Left hindlimb (tissue), 1 donor: ENCODE measurements around the gene YIPF5.

ENCODE experiments used
- DNase-seq: peaks from one replicate; pipeline ENCODE4 v3.0.0-alpha.2; 2018

Gene YIPF5

DNA sequence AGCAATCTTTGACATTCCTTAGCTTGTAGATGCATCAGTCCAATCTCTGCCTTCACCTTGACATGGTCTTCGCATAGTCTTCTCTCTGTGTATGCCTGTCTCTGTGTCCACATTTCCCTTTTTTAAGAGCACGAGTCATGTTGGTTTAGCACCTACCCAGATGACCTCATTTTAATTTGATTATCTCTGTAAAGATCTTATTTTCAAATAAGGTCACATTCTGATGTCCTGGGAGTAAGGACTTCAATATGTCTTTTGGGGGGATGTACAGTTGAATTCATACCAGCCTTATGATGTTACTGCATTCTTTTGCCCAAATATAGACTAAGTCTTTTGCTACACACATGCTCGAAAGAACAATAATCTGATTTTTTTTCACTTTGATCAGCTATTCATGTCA is 7.1 kb upstream of the YIPF5 start:
- DNase-seq, result no peak

DNA sequence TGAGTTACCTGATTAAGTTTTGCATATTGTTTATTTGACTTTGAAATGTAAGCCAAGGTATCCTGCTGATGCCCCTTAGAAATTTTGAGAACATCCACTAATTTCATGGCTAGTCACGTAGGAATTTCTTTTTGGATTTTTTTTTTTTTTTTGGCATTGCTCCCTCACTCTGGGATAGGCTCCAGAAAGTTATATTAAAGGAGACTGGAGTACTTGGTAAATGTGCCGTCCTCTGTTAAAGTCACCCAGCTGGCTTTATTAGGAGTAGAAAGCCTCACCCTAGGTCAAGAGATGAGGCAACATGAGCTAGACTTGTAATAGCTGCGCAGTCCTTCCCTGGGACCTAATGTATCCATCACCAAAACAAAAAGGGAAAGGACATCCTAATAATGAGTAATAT is 3.3 kb upstream of the YIPF5 start:
- no peak for DNase-seq

DNA sequence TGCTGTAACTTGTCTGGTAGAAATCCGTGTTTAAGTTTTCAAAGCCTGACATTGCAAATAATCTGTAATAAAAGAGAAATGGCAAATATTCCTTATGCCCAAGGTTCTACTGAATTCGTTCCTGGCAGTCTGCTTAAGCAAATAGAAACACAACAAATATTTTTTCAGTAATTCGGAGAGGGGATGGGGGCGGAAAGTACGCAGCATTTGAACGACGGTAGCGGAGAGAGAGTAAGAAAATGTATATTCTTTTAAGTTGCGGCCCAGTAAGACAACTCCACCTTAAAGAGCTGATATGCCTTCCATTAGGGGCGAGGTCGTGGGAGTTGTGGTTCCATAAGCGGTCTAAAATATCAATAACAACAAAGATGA is 569 bp downstream of the YIPF5 start:
- DNase-seq, result no peak

DNA sequence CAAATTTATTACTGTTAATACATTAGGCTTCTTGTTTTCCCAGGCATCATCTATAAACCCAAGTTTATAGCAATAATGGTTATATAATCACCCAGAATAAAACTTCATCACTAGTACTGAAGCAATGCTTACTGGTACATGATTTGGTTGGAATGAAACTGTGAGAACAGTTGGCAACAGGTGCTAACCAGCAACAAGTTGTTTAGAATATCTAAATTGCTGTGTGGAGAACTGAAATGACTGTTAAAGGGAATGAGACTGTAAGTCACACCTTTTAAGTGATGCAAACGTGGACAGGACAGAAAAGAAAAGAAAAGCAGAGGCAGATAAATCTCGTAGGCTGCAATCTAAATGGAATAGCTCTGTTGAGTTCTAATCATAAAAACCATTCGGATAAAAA is 2.5 kb downstream of the YIPF5 start:
- DNase-seq, result no peak

DNA sequence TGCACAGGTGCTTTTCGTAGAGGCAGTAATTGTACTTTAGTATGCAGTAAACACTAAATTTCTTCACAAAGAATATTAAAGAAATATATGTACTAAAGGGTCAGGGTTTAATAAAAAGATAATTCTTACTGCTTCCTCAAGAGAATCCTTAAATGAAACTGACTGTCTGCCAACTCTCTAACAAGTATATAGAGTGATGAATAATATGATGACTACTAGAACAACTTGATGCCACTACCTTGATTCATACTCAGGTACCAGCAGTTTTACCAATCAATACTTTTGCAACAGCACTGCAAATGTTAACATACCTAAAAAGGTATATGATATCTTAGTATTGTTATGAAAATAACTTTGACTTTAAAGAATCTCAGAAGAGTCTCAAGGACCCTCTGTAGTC is 3.8 kb downstream of the YIPF5 start:
- DNase-seq, result no peak

DNA sequence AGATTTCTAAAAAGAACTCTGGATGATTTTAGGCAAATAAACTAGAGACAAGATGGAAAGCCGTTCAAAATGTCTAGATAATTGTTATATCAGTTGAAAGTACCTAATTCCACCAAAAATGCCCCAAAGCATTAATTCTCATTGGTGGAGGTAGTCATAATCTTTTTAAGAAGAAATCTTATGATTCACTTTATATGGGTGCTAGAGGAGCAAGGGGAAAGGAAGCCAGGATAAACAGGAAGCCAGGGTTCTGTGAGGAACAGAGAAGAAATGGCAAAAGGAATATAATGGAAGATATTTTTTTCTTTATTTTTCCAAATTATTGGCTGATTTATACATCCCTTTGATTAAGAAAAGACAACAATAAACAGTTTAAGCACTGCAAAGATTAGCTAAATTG is 7.8 kb downstream of the YIPF5 start:
- no peak for DNase-seq

DNA sequence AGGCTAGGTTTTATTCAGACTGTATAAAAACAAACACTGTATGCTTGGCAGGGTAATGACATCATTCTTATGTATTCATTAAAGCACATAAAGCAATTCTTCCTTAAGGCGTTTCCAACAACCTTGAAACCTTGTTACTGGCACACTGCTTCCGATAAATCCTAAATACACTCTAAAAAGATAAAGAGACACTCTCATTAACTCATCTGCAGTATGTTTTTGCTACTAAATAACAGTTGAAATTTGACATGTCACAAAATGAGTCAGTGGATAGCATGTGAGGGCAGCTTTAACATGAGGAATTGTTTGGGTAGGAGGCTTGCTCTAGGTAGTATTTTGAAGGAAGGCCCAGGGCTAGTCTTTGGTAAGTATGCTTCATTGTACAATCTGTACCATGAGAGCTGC is 13.7 kb downstream of the YIPF5 start:
- DNase-seq, result no peak

DNA sequence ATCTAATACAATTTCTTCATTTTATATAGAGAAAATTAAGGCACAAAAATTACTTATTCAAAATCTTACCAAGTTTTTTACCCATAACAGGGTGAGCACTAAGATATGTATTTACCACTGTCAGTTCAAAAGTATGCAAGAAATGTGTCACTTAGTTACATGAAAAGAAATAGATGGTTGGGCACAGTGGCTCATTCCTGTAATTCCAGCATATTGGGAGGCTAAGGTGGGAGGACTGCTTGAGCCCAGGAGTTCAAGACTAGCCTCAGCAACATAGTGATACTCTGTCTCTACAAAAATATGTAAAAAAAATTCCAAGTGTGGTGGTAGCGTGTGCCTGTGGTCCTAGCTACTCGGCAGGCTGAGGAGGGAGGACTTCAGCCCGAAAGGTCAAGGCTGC is 19.4 kb downstream of the YIPF5 start:
- no peak for DNase-seq

DNA sequence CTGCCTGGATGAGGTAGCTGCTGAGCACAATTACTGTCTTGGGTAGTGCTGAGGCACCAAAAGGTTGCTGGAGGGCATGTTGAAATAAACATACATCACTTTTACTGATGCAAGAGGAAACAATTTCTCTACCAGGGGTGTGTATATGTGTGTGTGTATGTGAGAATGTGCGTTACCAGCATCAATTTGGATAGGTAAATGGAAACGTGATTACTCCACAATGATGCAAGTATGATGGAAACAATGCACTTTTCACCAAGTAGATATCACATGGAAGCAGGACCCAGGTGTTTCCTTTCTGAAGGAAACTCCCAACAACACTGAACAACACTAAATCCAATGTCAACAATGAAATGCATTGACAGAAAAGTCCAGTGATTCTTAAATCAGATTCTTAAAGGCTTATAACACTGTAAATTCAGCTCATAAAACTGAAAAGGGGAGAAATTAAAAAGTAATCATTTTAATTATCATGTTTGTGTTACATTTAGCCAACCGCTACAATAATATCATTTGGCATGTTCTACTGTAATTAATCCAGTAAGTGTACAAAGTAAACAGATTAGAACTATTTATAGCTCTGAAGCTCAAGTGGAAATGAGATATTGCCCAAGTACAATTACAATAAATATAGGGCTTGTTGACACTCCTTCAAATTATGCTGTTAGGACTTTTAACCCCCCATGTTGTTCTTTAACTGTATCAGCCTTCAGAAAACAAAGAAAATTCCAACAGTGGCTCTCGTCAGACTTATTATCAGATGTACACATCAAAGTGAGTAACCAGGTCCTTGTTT is 25.3 kb downstream of the YIPF5 start:
- no peak for DNase-seq

DNA sequence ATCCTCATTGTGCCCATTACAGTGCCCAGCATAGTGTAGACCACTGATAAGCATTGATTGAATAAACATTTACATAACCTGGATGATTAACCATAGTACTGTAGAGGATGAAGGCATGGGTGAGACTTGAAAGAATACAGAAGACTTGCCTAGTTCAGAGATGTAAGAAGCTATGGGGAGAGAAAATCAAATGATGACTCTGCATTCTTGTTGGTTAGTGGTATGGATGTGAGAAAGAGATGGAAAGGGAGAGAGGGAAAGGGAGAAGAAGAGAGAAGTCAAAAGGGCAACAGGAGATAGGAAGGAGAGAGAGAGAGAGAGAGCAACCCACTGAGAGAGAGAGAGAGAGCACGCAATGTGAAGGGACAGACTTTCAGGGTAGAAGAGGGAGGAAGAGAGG is 26.8 kb downstream of the YIPF5 start:
- DNase-seq, result no peak

DNA sequence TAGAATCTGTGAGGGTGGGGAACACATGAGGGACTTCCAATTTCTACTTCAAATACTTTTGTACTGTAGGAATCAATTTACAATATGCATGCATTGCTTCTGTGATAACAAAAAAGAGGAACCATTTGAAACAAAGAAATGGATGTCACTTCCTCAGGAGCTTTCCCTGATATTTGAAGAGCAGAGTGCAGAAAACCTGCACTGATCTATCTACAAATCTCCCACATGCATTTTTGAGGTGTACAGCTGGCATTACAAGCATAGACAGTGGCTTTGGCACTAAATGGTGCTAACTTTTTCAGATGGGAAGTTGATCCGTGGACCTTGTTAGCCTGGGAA is 27.7 kb downstream of the YIPF5 start:
- DNase-seq, result no peak

DNA sequence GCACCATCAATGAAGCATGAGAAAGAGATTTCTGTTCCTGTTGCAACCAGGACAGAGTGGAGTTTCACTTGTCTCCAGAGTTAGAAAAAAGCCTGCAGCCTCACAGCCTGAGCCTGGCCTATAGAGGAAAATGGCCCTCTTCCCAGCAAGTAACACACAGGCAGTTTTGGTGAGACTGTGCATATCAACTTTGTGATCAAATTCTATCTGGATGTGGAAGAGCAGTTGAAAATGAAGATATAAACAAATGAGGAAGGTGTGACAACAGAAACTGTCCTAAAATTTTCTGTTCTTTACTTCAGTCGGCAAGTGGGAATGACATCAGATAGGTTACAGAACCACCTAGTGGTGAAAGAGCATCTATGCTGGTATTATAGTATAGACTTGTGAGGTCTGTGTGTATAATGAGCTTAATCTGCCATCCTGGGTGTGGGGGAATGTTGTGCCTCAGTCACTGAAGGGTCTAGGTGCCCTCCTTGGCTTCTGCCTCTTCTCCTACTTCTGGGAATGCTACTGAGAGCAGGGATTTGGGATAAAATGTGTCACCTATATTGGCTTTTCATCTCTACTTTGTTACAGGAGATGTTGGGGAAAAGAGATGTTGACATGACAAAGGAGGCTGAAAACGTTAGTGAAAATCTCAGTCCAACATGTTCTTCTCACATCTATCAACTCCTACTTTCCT is 28.2 kb downstream of the YIPF5 start:
- DNase-seq, result no peak

DNA sequence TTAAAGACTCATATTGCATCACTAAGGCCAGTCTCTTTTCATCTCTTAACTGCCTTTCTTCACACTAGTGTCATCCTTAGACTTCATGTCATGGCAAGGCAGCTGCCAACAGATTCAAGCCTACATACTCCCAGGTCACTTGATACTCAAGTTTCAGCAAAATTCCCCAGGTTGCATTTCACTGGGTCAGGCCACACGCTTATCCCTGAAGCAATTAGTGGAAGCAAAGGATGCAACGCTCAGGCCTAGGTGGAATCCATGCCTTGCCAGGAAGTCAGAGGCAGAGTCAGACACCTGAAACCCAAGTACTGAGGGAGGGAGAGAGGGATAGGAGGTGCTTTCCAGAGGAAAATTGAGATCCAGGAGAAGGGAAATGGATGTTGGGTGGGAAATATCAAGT is 28.9 kb downstream of the YIPF5 start:
- no peak for DNase-seq

DNA sequence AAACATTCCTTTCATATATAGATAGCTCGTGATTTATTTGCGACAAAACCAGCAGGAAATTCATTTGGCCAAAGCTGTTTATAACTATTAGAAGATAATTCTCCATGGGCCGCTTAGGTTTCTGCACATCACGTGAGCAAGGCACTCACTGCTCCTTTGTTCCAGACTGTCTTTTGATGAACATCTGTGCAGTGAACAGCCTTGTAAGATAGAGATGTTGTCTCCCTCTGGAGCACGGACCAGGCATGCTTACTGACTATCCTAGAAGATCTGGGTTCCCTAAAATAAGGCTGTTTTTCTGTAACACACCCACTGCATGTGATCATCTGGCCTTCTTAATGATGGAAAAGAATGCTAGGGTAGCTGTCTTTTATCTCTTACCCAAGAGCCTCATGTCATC is 30.9 kb downstream of the YIPF5 start:
- DNase-seq, result peak; percentile 51

DNA sequence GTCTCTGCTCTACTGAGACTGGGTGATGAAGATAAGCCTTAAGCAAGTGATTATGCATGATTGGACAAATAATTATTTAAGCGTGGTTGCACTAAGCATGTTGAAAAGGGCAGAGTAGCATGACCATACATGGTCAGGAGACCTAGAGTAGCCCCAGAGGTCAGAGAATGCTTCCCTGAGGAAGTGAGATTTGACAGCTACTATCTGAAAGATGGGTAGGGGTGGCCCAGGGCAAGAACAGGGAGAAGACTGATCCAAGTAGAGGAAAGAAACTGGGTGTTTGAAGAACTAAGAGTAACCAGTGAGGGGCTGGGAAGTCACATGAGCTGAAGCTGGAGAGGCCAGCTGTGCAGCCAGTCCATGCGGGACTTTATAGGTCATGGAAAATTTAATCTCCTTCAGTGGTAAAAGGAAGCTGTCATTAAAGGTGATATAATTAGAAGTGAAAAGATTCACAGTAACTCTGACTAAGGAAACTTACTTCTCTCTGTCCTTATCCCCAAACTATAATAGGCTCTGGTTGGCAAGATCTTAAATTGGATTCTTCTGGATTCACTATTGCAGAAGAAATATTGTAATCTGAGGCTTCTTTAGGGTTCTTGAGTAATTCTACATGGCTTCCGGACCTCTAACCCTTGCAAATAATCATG is 35.2 kb downstream of the YIPF5 start:
- DNase-seq, result no peak

DNA sequence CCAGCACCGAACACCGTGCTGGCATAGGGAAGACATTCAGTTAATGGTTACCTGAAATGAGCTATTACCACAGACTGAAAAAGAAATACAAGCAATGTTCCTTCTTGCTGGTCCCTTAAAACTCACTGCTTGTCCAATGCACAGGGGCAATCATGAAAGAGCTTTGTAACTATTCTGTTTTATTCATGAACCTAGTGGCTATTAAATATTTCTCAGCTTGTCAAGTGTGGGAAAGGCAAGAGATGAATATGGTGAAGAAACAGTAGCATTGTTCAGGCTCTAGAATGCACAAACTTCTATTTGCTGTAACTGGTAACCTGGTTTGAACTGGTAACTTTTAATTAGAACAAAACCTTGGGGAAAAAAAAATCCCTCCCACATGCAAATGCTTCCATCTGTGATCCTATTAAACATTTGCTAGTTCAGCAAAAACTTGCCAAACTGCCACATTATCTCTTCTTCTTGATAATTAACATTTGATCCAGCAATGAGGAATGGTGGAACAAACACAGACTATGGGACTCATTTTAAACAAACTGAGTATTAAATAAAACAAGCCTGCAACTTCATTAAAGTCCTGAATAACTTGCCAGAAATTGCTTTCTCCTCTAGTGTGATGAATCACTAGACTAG is 36.1 kb downstream of the YIPF5 start:
- no peak for DNase-seq

DNA sequence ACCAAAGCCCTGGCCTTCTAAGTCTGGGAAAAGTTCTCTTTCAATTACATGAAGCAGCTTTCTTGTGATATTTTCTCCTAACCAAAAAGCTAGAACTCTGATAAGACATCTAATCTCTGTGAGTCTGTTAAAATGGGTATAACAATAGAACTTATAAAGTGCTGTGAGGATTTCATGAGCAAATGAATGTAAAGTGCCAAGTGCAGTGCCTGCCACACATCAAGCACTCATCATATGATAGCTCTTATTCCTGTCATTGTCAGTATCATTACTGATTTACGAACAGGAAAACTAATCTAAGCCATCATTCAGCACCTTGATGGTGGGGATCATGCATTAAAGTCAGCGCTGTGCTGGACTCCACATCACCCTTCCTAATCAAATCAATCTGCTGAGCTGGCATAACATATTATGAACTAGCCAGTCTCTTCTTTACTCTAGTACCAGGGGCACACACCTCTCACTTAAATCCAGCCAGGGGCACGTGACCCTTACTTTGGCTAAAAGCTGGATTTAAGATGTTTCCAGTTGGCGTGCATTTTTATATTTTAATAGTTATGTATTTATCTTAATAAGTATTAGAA is 37.3 kb downstream of the YIPF5 start:
- DNase-seq, result no peak

DNA sequence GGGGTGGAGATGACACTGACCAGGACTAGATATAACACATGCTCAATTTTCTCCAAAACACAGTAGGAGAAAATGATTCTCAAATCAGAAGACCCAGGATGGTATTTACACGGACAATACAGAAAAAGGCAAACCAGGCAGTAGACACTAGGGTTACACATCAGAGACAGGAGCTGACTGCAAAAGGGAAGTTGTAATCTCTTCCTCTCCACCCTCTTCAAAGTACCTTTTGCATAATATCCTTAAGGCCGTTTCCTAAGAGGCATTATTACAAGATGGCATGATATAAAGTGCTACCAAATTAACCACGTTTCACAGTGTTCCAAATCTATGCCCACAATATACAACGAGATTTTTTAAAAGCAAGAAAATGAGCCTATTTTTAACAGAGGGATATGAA is 39.2 kb downstream of the YIPF5 start:
- no peak for DNase-seq

DNA sequence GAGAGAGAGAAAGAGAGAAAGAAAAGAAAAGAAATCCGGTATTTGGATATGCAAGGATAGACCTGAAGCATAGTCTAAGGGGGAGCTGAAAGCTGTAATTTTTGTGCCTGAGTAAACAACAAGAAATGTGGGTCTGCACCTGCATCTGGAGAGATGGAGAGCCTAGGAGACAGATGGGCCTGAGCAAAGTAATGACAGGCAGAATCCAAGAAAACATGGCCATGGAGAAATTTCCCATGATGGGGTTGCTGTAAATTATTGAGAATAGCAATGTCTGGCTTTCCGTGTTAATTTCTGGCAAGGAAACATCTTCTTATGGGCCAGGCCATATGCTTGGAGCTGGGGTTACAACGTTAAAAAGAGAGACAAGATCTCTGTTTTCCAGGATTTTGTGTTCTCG is 40.2 kb downstream of the YIPF5 start:
- DNase-seq, result peak; percentile 33

DNA sequence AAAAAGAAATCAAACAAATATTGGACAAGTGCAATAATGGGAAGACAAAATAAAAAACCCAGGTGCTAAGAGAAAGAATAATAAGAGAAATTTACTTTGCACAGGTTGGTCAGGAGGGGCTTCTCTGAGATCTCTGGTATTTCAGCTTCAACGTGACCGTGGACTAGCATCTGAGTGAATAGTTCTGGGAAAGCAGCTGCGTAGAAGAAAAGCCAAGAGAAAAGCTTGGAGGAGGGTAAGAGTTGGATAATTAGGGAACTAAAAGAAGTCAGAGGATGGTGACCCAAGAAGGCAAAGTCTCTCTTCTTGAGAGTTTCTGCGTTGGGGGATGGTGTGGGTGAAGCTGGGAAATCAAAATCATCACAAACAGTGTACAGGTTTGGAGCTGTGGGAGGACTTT is 41.6 kb downstream of the YIPF5 start:
- DNase-seq, result no peak

DNA sequence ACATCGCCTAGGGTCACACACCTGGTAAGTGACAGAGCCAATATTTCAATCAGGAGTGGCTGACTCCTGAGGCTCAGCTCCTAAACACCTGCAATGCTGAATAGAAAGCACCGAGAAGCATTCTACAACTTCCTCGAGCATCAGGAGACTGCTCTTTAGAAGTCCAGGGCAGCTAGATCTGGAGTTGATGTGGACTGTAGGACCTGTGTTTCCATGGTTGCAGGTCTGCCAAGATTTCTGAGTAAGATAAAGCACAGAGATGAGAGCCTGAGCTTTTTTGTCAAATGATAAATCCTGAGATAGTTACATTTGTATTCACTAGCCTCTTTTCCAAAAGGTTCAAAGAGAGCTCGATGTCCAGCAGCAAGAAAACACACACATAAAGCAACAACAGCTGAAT is 43.8 kb downstream of the YIPF5 start:
- DNase-seq, result no peak

DNA sequence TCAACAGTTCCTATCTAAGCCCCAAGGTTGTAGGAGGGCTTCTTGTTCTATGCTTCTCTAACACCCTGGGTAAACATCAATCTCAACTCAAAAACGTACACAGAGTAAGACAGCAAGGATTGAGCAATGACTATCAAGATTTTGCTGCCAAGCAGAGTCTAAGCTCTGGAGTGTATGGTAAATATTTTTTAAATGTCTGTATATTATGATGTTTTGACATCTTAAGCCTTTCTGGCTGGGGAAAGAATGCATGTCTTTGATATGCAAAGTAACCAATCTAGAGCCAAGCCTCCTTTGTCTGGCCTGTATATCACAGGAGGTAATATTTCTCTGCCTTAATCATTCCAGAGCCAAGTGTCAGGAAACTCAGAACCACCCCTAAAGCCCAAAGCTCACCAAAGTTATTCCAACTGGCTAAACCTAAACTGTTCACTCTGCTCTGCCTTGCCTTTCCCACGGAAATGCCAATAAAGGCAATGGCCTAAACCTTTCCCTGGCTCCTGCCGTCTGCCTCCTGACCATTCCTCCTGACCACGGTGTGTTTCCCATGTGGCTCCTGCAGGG is 45.2 kb downstream of the YIPF5 start:
- DNase-seq, result no peak

DNA sequence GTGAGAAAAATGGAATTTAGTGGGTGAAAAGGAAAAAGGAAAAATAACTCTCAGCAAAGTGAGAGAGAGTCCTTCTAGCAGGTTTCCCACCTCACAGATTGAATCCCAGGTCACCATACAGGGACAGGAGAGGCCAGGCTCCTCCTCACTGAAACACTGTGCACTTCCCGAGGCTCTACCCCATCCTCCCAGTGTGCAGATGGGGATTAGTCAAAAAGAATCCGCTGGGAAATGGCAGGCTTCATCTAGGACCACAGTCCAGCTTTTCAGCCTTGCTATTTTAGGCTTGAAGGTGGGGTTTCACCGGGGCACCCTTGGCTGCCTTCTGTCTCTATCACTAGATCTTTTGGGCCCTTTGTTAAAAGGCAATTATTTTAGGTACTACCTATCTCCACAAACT is 47.8 kb downstream of the YIPF5 start:
- DNase-seq, result no peak
